Neural progenitor cell (in vitro differentiated cells): ENCODE results near the gene KLF1. TPM values are rescaled to one million over a fixed set of nuclear protein-coding genes. Genes with fewer than 3 reads are reported as not detected.

Experiments
- DNase-seq: peaks from one replicate; pipeline ENCODE4 v3.0.0-alpha.2; 2016; ENCODE audit warnings: low spot score
- H2AFZ ChIP-seq: fragments of 200-600 bp; sonication (generic); replicated peaks from 2 replicates; pipeline ENCODE4 v1.6.1; 2016; ENCODE audit warnings: antibody characterized with exemption
- H3F3A ChIP-seq: fragments of 200-600 bp; sonication (generic); 2 replicates; pipeline ENCODE4 v1.6.1; 2016; ENCODE audit warnings: antibody characterized with exemption, low read depth
- H3K27ac ChIP-seq: fragments of 200-600 bp; sonication (generic); 2 replicates; pipeline ENCODE4 v1.5.1; 2016; ENCODE audit warnings: mild to moderate bottlenecking
- H3K27me3 ChIP-seq: fragments of 200-600 bp; sonication (generic); 2 replicates; pipeline ENCODE4 v1.6.1; 2016; ENCODE audit warnings: mild to moderate bottlenecking, moderate library complexity
- H3K36me3 ChIP-seq: fragments of 200-600 bp; sonication (generic); 2 replicates; pipeline ENCODE4 v1.5.1; 2016
- H3K4me1 ChIP-seq: fragments of 200-600 bp; sonication (generic); 2 replicates; pipeline ENCODE4 v1.6.1; 2016; ENCODE audit warnings: mixed run types
- H3K4me2 ChIP-seq: fragments of 200-600 bp; sonication (generic); 2 replicates; pipeline ENCODE4 v1.6.1; 2016
- H3K4me3 ChIP-seq: fragments of 200-600 bp; sonication (generic); 2 replicates; pipeline ENCODE4 v1.5.1; 2016
- H3K79me2 ChIP-seq: fragments of 200-600 bp; sonication (generic); 2 replicates; pipeline ENCODE4 v1.6.1; 2016; ENCODE audit warnings: low read depth
- H3K9ac ChIP-seq: fragments of 200-600 bp; sonication (generic); 2 replicates; pipeline ENCODE4 v1.6.1; 2016
- H3K9me3 ChIP-seq: fragments of 200-600 bp; sonication (generic); 2 replicates; pipeline ENCODE4 v1.5.1; 2016; ENCODE audit warnings: low read depth
- H4K20me1 ChIP-seq: fragments of 200-600 bp; sonication (generic); 2 replicates; pipeline ENCODE4 v1.6.1; 2016; ENCODE audit warnings: low read depth
- H3K27ac Mint-ChIP-seq: 3 replicates; pipeline ENCODE4 v1.8.0; 2021; ENCODE audit warnings: mixed read lengths
- H3K27me3 Mint-ChIP-seq: 2 replicates; pipeline ENCODE4 v1.8.0; 2022; ENCODE audit warnings: low read depth, mild to moderate bottlenecking, inconsistent platforms, moderate library complexity, mixed read lengths; ENCODE audit not compliant: insufficient read depth
- H3K36me3 Mint-ChIP-seq: 3 replicates; pipeline ENCODE4 v1.8.0; 2021; ENCODE audit warnings: mixed read lengths
- H3K4me1 Mint-ChIP-seq: 3 replicates; pipeline ENCODE4 v1.8.0; 2021; ENCODE audit warnings: mixed read lengths
- H3K4me3 Mint-ChIP-seq: 3 replicates; pipeline ENCODE4 v1.8.0; 2021; ENCODE audit warnings: mild to moderate bottlenecking, moderate library complexity, mixed read lengths
- H3K9me3 Mint-ChIP-seq: 3 replicates; pipeline ENCODE4 v1.8.0; 2020; ENCODE audit warnings: mixed read lengths
- EZH2 ChIP-seq: fragments of 200-600 bp; sonication (generic); IDR thresholded peaks from 2 replicates; pipeline ENCODE4 v1.6.1; 2017; ENCODE audit warnings: antibody characterized with exemption, mild to moderate bottlenecking, moderate library complexity
- EZH2phosphoT487 ChIP-seq: fragments of 200-600 bp; sonication (generic); IDR thresholded peaks from 2 replicates; pipeline ENCODE4 v1.6.1; 2017; ENCODE audit warnings: antibody characterized with exemption
- total RNA-seq: library from RNA; depleted of rRNA; stranded (reverse); fragments of >200 nt; gene quantifications from 2 replicates; pipeline ENCODE4 v1.2.3, GENCODE V29; 2015; ENCODE audit warnings: low replicate concordance
- TF ChIP-seq, protein P1 (sequence below): fragments of 200-600 bp; sonication (generic); IDR thresholded peaks from 2 replicates; pipeline ENCODE4 v1.5.1; 2017; ENCODE audit warnings: antibody characterized with exemption, mild to moderate bottlenecking

Gene KLF1
- total RNA-seq, 1 donor from 2014 or later, result 0.64 TPM

DNA sequence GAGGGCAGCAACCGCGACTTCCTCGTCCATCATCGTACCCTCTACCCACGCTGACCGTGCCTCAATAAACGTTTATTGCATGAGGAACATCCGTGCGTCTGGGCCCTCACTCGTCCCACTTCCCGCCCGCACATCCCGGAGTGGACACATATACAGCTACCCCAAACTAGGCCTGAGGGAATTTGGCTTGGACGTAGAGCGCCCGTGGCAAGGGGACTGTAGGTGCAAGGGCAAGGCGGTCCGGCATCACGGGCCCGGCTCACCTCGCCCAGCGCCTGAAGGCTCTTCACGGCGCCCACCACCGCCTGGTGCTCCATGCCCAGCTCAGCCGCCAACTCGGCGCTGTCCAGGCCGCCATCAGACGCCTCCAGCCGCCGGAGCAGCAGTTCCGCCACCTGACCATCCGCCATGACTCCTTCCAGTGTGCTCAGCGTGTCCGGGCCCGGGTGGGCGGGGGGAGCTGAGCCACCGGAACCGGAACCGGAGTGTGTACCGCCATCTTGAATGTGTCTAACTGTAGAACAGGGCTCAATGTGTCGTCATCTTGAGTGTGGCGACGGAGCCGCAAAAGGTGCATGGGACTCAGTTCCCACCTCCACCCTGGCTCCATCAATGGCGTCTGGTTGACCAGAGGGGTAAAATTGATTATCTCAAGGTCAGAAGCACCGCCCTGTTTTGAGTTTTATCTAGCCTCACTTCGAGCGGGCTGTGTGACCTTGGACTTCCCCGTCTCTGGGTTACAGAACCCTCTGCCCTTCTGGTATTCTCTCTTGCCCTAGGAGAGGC lies 46.5 kb upstream of the KLF1 start, which contains the start of gene FARSA:
FARSA (minus strand) TSS at position 425 of the 786 bp plus-strand sequence; CDS start at position 410, 15 bp downstream.
- TF ChIP-seq, protein P1, sequence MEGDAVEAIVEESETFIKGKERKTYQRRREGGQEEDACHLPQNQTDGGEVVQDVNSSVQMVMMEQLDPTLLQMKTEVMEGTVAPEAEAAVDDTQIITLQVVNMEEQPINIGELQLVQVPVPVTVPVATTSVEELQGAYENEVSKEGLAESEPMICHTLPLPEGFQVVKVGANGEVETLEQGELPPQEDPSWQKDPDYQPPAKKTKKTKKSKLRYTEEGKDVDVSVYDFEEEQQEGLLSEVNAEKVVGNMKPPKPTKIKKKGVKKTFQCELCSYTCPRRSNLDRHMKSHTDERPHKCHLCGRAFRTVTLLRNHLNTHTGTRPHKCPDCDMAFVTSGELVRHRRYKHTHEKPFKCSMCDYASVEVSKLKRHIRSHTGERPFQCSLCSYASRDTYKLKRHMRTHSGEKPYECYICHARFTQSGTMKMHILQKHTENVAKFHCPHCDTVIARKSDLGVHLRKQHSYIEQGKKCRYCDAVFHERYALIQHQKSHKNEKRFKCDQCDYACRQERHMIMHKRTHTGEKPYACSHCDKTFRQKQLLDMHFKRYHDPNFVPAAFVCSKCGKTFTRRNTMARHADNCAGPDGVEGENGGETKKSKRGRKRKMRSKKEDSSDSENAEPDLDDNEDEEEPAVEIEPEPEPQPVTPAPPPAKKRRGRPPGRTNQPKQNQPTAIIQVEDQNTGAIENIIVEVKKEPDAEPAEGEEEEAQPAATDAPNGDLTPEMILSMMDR, result no peak
- TF ChIP-seq EZH2phosphoT487 (no peak), EZH2 (peak; percentile 16)
- Mint-ChIP-seq H3K9me3 (no peaks in the 10 kb centered on the region), H3K4me3 (peak within 1 kb of the TSS; percentile 99), H3K36me3 (peaks cover 7% of the 10 kb centered on the region), H3K27me3 (peaks cover 10% of the 10 kb centered on the region), H3K4me1 (peaks cover 27% of the 10 kb centered on the region), H3K27ac (peak within 1 kb of the TSS; percentile 72)
- H3K27ac ChIP-seq, result no peak within 1 kb of the TSS
- no peaks in the 10 kb centered on the region for H3K36me3 ChIP-seq
- no peaks in the 10 kb centered on the region for H3K27me3 ChIP-seq
- peaks cover 31% of the 10 kb centered on the region for H3K79me2 ChIP-seq
- peak within 1 kb of the TSS; percentile 64 for H3K4me3 ChIP-seq
- peaks cover 20% of the 10 kb centered on the region for H3F3A ChIP-seq
- no peaks in the 10 kb centered on the region for H3K9me3 ChIP-seq
- DNase-seq, result peak; percentile 94
- H4K20me1 ChIP-seq, result peaks cover 10% of the 10 kb centered on the region
- peak within 1 kb of the TSS; percentile 67 for H3K9ac ChIP-seq
- H3K4me1 ChIP-seq, result peaks cover 14% of the 10 kb centered on the region
- H2AFZ ChIP-seq, result peak within 1 kb of the TSS; percentile 82
- peak within 1 kb of the TSS; percentile 87 for H3K4me2 ChIP-seq

DNA sequence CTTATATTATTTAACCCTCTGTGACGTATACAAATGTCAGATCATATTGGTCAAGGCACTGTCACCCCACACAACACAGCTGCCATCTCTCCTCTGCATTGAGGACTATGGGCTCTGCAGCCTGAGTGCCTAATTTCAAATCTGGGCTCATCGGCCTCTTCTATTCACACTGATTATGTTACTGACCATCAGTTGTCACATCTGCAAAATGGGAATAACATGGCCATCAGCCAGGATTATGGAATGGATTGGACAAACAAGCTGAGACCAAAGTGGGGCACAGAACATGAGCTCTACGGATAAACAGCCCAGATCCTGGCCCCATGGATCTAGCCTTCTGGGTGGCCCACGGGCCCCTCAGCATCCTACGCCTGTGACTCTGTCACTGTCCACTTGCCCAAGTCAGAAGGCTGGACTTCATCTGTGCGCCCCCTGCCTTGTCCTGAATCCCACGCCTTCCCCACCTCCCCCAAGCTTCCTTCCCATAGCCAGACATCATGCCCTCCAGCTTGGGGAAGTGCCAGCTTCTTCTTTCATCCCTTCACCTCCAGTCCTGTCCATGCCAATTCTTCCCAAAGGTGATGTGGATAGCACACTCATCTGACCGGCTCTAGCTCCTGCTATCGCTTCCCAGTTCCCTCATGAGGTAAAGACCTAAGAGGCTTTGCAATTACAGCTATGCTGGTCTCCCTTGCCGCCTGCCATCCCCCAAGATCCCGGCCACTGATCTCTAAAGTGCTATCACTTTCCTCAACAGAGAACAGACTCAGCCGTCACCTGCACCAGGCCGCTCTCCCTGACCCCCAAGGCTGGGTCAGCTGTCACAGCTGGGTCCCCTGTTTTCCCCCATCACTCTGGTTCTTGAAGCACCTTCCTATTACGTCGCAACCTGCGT lies 45.6 kb upstream of the KLF1 start:
- no peak overlapping the region for H3K27ac Mint-ChIP-seq
- no peak overlapping the region for H3K27ac ChIP-seq

DNA sequence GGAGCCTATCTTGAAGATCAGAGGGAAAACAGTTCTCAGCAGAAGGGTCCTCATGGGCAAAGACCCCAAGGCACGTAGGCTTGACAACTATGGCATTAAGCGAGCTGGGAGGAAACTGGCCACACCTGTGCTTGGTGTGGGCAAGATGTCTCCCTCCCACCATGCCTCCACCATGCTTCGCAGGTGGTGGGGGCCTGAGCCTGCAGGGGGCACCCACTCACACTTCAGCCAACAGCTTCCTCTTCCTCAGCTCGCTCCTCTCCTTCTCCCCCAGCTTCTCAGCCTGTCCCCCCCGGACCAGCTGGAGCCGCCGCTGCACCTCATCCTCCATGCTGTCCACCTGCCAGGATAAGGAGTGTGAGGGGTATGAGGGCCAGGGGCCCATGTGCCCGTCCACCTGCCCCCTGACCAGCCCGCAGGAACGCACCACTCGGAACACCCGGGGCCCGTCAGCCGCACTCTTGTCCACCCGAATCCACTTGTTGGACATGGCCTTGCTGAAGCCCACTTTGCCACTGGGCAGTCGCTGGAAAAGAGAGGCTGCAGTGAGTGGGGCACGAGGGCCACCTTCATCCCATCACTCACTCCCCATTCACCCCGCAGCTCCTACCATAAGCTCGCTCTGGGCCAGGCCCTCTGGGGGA lies 43.1 kb upstream of the KLF1 start:
- peaks cover 17% of the 10 kb centered on the region for H3K36me3 Mint-ChIP-seq

More for the DNA sequence above, 45.6 kb upstream of the KLF1 start:
- peaks cover 11% of the 10 kb centered on the region for H3K36me3 Mint-ChIP-seq
- Histone ChIP-seq H2AFZ (no peak overlapping the region), H3K4me2 (peak overlapping the region; percentile 87), H3K27me3 (no peaks in the 10 kb centered on the region), H3K79me2 (peaks cover 29% of the 10 kb centered on the region), H3K4me3 (peak overlapping the region; percentile 64), H3K36me3 (no peaks in the 10 kb centered on the region), H3F3A (peaks cover 15% of the 10 kb centered on the region), H3K9me3 (no peaks in the 10 kb centered on the region), H3K4me1 (peaks cover 12% of the 10 kb centered on the region), H3K9ac (peak overlapping the region; percentile 67), H4K20me1 (peaks cover 10% of the 10 kb centered on the region)
- TF ChIP-seq EZH2phosphoT487 (no peak), EZH2 (no peak)
- TF ChIP-seq, protein P1, result no peak
- peak overlapping the region; percentile 99 for H3K4me3 Mint-ChIP-seq
- peaks cover 25% of the 10 kb centered on the region for H3K4me1 Mint-ChIP-seq
- no peaks in the 10 kb centered on the region for H3K9me3 Mint-ChIP-seq
- no peak for DNase-seq
- H3K27me3 Mint-ChIP-seq, result peaks cover 11% of the 10 kb centered on the region

More for the DNA sequence above, 43.1 kb upstream of the KLF1 start:
- Histone ChIP-seq H3K27me3 (no peaks in the 10 kb centered on the region), H3K4me2 (no peak overlapping the region), H3K79me2 (peaks cover 29% of the 10 kb centered on the region), H3F3A (no peaks in the 10 kb centered on the region), H3K36me3 (peaks cover 3% of the 10 kb centered on the region), H2AFZ (no peak overlapping the region), H3K4me3 (no peak overlapping the region), H3K4me1 (peaks cover 6% of the 10 kb centered on the region), H3K27ac (no peak overlapping the region), H3K9ac (no peak overlapping the region), H3K9me3 (no peaks in the 10 kb centered on the region), H4K20me1 (peaks cover 10% of the 10 kb centered on the region)
- Mint-ChIP-seq H3K27ac (no peak overlapping the region), H3K4me1 (peaks cover 16% of the 10 kb centered on the region), H3K9me3 (no peaks in the 10 kb centered on the region), H3K27me3 (peaks cover 9% of the 10 kb centered on the region), H3K4me3 (no peak overlapping the region)
- TF ChIP-seq EZH2 (no peak), EZH2phosphoT487 (no peak)
- TF ChIP-seq, protein P1, result no peak
- no peak for DNase-seq
